HG03565 (cell line): ENCODE measurements around the gene NDUFC1.

Experiments
- ATAC-seq: cut with Tn5 transposase; IDR thresholded peaks from one replicate; pipeline ENCODE4 v1.9.1; 2021; ENCODE audit warnings: mild to moderate bottlenecking, moderate library complexity; ENCODE audit not compliant: unreplicated experiment

NDUFC1 gene

DNA sequence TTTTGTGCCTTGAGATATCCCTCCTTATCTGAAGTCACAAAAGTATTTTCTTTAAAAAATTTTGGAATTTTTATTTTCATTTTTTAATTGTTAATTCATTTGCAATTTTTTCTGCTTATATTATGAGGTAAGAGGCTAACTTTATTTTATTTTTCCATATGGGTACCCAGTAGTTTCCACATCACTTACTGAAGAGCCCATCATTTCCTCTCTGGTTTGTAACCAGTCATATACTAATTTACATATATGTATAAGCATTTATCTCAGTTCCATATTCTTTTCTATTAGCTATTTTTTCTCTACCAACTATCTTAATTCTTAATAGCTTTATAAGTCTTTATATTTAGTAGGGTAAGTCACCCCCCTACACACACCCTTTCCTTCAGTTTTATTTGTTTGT is 49.2 kb downstream of the NDUFC1 start:
- no peak for ATAC-seq

DNA sequence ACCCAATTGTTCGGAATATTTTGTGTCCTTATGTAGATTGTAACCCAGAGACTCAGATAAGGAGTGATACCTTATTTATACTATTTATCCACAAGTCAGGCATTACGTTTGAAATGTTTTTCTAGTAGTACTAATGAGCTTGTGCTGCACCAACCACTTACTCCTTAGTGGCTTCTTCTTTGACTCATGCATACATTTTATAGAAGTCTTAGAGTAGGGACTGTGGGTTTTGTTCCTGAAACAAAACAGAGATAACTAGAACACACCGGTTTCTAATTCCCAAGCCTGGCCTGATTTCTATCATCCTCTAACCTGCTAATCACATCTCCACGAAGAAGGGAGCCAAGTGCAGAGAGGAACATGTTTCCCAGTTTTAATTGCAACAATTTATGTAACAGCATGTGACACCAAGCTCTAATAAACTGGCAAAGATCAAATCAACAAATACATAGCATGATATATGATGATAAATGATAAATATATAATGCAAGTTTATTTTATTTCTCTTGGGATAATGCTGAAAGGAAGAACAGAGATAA is 54.5 kb downstream of the NDUFC1 start:
- no peak for ATAC-seq

DNA sequence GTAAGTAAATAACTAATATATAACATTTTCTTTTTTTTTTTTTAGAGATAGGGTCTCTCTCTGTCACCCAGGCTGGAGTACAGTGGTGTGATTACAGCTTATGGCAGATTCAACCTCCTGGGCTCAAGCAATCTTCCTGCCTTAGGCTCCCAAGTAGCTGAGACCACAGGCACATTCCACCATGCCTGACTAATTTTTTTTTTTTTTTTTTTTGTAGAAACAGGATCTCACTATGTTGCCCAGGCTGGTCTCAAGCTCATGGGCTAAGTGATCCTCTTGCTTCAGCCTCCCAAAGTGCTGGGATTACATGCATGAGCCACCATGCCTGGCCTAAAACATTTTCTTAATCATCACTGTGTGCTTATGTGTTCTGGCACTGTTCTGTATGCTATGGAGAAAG is 55.0 kb downstream of the NDUFC1 start:
- no peak for ATAC-seq

DNA sequence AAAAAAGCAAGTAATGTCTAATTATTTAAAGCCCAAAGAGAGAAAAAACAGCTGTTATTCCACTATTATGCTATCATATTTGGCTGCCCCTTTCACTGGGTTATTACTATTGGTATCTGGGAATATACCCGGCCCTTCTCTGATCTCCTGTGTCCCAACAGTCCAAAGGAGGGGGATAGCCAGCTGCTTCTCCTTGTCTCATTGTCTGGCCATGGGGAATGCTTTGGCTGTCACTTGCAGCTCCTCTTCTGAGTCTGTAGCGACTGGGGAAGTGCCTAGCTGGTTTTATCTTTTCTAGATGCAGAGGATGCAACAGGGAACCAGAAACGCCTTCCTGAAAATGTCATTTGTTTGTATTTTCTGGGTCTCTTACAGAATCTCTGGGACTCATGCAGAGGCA is 56.1 kb downstream of the NDUFC1 start:
- ATAC-seq: no peak

GRCh38 chr4:139245590-139245989 is 56.7 kb downstream of the NDUFC1 start:
- no peak for ATAC-seq

- no peak for ATAC-seq
Measured at GRCh38 chr4:139243448-139244365, 58.6 kb downstream of the NDUFC1 start.

- ATAC-seq: no peak
Measured at GRCh38 chr4:139242511-139243051, 59.7 kb downstream of the NDUFC1 start.

DNA sequence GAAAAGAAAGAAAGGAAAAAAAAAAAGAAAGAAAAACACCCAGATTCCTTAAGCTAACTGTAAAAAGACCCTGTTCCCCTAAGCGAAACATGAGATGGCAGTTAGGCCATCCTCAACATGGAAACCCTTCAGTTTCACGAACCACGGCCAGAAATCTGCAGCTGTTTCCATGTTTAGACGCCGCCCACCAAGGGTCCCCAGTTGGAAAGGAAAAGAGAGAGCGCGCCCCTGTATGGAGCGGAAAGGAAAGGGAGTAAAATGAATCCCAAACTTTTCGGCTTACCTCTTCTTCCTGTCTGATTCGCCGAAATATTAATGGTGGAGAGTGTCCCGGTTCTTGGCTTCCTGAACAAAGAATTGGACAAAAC is 60.5 kb downstream of the NDUFC1 start:
- ATAC-seq: no peak

- no peak for ATAC-seq
Measured at GRCh38 chr4:139241086-139241783, 61.0 kb downstream of the NDUFC1 start.
